GM10248 (cell line): Measurements from ENCODE around the gene CFAP299.

Experiments
- CTCF ChIA-PET: fragments of 300-600 bp; sonication (Branson Sonifier 250); formaldehyde crosslinking; extraction: SDS; loops from one replicate; lab custom pipeline; 2021; ENCODE audit warnings: antibody characterized with exemption; lab: Yijun Ruan, JAX
- POLR2A ChIA-PET: fragments of 350-650 bp; sonication (Branson Sonifier 250); formaldehyde crosslinking; extraction: SDS; loops from one replicate; lab custom pipeline; 2020; ENCODE audit warnings: antibody characterized with exemption; lab: Yijun Ruan, JAX
- DNase-seq: peaks from one replicate; pipeline ENCODE4 v3.0.0; 2012; ENCODE audit errors: extremely low spot score
- CTCF ChIP-seq: IDR thresholded peaks from 2 replicates; pipeline ENCODE4 v1.5.1; 2012; ENCODE audit warnings: mild to moderate bottlenecking, low read depth; ENCODE audit errors: extremely low read depth, missing control alignments, control extremely low read depth

Gene CFAP299

GRCh38 chr4:80989921-80990544 is 654.5 kb downstream of the CFAP299 start:
- TF ChIP-seq CTCF = peak; percentile 53
- peak; percentile 15 for DNase-seq
- POLR2A ChIA-PET = no interaction called here
- CTCF ChIA-PET = interaction anchor here (0.6 to 2.1 kb wide), 21 partner anchors 9 to 628 kb away, joined by 3 to 8 read pairs (median 3); no protein-coding TSS in a partner anchor

GRCh38 chr4:80990851-80991250 is 655.3 kb downstream of the CFAP299 start:
- no peak for DNase-seq
- POLR2A ChIA-PET = no interaction called here
- no peak for TF ChIP-seq CTCF
- CTCF ChIA-PET = interaction anchor here (0.8 to 2.1 kb wide), 12 partner anchors 15 to 629 kb away, joined by 3 to 8 read pairs (median 4); no protein-coding TSS in a partner anchor

DNA sequence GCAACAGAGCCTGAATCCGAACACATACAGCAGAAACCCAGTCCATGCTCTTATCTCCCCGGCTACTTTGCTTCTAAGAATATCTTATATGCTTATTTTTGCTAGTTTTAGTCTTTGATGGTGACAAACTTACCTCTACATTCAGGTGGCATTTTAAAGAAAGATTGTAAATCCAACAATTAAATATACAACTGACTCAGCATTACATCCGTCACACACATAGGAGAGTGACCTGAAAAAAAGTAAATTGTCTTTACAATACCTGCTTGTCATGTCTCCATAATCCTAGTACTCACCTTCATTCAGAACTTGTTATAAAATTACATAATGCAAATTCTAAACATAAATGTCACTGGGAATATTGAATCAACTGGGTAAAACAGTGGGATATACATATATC is 664.4 kb downstream of the CFAP299 start:
- POLR2A ChIA-PET = no interaction called here

GRCh38 chr4:81003597-81004111 is 668.1 kb downstream of the CFAP299 start:
- ChIA-PET CTCF (interaction anchor here (1.2 kb wide), 1 partner anchor 20 kb away, joined by 3 read pairs; no protein-coding TSS in a partner anchor), POLR2A (no interaction called here)
- DNase-seq = peak; percentile 13
- TF ChIP-seq CTCF = no peak

More for the DNA sequence above, 664.4 kb downstream of the CFAP299 start:
- no peak for TF ChIP-seq CTCF
- CTCF ChIA-PET = no interaction called here
- DNase-seq = no peak

DNA sequence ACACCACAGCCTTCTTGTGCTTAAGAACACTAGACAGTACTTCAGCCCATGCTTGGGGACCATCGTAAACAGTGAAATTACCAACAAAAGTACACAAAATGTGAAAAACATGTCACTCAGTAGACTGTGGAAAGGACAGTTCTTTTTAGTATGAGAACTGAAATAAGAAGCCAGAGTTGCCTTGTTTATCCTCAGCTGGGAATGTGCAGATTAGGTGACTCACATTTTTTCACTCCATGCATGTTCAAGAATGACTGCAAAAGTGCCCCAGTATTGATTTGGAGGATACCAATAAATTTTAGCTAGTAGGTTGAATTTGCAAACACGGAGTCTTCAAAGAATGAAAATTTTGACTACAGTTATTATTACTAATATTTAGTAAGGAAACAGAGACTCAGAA is 671.9 kb downstream of the CFAP299 start:
- no peak for DNase-seq
- POLR2A ChIA-PET = no interaction called here
- no peak for TF ChIP-seq CTCF
- CTCF ChIA-PET = no interaction called here
